CD4-positive, alpha-beta T cell treated with Interleukin-4 for 4 hours (primary cell): Measurements from ENCODE around the gene DHRS13.
"Not testable (repeated sequence)": the region's sequence is repeated elsewhere in the genome, so short reads cannot be mapped to it uniquely, and the experiment has no call there.

Experiments used
- DNase-seq: peaks from one replicate; pipeline ENCODE4 v3.0.0-alpha.2; 2020

Gene DHRS13

DNA sequence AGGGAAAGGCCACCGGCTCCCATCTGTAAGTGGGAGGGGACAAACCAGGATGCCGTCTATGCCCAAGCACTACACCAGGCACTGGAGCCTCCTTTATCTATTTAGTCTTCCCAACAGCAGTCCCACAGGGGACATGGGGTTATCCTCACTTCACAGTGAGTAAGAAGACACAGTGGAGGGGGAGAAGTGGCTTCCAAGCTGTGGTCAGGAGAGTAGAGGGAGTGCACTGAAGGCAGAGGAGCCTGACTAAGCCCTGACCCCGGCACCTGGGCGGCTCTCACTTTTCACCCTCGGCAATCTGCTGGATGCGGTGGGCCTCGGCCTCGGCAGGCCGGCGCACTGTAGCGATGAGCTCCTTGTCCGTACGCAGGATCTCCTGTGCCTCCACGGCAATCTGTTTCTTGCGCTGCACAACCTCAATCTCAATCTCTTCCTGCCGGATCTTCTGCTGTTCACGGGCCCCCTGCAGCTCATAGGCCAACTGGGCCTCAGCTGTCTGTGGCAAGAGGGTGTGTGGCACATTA lies 21.3 kb downstream of the DHRS13 start:
- no peak for DNase-seq

DNA sequence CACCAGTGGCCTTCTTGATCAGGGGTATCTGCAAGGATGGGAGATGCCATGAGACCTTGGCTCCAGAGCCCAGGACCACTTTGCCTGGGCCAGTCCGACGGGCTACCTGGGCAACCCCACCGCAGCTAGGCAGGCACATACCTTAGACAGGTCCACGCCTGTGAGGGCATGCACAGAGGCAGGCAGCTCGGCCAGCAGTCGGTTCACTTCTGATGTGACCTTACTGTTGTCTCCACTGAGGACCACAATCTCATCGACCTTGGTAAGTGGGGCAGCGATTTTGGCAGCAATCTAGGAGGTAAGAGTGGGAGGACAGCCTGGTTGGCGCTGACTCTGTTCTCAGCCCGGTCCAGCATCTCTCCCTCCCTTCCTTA lies 22.3 kb downstream of the DHRS13 start:
- no peak for DNase-seq

DNA sequence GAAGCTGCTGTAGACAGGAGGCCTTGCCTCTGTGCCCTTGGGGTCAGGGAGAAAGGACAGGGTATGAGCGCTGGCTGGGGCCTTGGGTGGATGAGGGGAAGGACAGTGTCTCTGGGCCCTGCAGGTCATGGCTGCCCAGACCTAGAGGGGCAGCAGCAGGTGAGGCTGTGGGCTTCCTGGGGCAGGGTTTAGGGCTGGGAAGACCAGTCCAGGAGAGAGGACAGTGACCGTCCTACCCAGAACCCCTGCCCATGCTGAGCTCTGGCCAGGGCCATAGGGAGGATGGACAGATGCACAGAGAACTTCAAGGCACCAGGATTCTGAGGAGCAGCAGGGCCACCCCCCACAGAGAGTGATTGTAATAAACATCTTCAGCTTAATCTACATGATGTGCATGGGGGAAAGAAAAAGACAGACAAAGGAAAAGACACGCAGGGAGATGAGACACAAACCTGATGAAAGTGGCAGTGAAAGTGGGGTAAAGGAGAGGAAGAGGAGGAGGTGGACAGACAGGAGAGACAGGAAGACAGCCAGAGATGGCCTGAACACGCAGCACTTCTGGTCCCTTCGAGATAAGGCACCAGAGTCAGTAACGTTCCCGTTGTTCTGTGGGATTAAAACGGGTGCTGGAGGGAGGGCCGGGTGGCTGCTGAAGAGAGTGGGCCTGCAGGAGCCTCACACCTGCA lies 22.9 kb downstream of the DHRS13 start:
- no peak for DNase-seq

DNA sequence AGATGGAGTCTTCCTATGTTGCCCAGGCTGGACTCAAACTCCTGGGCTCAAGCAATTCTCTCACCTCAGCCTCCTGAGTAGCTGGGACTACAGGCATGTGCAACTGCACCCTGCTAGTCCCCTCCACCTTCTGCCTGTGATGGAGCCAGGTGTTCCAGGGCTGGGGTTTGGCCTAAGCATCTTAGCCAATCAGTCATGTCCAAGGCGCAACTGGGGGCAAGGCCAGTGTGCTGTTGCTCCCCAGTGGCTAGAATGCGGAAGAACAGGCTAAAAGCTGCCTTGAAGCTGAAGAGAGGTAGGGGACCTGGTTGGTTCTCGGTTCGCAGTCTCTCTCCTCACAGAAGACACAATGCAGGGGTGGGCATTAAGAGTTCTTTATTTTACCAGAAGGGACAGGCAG lies 23.9 kb downstream of the DHRS13 start:
- no peak for DNase-seq

DNA sequence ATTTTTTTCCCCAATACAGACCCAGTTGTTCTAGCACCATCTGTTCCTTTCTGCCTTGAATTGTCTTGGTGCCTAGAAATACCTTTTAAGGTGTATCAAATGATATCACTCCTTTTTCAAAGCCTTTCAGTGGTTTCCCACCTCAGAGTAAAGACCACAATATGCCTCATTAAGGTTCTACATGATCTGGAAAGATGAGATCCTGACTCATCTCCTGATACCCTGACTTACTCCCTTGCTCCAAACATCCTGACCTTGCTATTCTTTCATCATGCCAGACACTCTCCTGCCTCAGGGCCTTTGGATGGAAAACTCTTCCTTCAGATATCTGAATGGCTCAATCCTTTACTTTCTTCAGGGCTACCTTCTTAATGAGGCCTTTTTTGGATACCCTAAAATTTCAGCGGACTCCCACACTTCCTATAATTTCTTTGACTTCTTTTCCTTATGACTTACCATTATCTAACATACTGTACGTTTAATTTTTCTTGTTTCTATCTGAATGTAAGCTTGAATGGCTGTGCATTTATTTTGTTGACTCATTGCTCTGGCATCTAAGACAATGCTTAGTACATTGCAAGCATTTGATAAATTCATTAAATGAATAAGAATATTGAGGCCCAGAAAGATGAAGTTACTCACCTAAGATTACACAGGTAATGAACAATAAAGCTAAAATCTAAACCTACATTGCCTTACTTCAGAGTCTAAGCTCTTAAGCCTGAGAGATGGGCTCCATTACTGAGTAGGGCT lies 24.5 kb downstream of the DHRS13 start:
- no peak for DNase-seq

DNA sequence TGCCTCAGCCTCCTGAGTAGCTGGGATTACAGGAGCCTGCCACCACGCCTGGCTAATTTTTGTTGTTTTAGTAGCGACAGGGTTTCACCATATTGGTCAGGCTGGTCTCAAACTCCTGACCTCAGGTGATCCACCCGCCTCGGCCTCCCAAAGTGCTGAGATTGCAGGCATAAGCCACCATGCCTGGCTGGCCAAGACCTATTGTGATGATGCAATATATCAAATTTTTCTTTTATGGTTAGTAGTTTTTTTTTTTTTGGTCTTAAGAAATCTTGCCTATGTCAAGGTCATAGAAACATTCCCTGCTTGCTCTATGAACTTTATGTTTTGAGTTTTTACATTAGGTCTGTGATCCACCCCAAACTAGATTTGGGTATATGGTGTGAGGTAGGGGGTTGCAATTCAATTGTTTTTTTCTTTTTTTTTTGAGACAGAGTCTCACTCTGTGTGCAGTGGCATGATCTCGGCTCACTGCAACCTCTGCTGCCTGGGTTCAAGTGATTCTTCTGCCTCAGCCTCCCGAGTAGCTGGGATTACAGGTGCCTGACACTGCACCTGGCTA lies 25.6 kb downstream of the DHRS13 start:
- not testable (repeated sequence) for DNase-seq

DNA sequence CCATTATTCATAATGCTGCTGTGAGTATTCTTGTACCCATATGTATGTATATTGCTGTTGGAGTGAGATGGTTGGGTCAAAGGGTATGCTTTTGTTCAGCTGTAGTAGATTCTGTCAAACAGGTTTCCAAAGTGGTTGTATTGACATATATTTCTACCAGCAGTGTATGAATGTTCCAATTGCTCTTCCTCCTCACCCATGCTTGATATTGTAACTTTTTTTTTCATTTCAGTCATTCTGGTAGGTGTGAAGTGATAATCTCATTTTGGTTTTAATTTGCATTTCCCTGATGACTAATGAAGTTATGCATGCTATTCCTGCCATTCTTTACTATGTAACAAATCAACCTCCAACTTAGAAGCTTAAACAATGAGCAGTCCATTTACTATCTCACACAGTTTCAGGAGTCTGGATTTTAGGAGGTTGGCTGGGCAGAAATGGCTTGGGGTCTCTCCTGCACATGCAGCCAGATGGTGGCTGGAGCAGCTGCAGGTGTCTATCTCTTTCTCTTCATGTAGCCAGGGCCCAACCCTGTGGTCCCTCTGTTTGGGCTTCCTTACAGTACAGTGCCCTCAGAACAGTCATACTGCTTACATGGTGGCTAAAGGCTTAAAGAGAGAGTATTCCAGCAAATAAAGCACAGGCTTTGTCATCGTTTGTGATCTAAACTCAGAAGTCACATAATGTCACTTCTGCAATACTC lies 26.9 kb downstream of the DHRS13 start:
- DNase-seq = no peak

DNA sequence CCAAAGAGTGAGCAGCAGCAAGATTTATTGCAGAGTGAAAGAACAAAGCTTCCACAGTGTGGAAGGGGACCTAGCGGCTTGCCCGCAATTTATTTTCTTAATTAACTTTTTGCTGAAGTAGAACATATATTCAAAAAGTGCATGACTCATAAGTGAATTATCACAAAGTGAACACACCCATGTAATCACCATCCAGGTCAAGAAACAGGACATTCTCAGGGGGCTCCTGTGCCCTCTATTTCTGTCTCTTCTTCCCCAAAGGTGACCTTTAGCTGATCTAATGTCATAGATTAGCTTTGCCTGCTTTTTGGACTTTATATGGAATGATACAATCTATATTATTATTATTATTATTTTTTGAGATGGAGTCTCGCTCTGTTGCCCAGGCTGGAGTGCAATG lies 28.1 kb downstream of the DHRS13 start:
- no peak for DNase-seq

DNA sequence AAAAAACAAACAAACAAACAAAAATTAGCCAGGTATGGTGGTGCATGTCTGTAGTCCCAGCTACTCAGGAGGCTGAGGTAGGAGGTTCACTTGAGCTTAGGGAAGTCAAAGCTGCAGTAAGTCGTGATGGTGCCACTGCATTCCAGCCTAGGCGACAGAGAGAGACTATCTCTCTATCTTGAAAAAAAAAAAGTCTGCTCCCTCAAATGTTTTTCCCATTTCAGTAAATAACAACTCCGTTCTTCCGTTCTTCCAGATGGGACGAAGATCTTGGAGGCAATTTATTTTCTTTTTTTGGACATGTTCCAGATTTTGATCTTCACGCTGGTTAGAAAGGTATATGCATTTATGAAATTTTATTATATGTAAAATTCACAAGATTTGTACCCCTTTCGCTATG lies 29.0 kb downstream of the DHRS13 start:
- no peak for DNase-seq

DNA sequence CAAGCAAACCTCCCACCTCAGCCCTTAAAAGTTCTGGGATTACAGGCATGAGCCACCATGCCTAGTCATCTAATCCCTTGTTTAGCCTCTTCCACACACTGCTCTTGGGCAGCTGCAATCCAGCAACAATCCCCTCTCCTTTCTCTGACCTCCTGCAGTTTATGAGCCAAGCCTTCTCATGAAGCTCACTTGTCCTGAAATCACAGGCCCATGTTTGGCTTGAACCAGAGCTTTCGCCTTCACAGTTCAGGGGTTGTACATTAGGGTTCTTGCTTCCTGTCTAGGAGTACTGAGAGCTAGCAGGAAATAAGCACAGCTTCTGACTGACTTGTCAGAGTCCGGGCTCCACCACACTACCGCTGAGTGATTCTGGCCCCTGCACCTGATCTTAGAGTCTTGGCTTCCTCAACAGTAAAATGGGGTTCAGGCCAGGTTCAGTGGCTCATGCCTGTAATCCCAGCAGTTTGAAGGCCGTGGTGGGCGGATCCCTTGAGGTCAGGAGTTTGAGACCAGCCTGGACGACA lies 31.8 kb downstream of the DHRS13 start:
- peak; percentile 36 for DNase-seq

DNA sequence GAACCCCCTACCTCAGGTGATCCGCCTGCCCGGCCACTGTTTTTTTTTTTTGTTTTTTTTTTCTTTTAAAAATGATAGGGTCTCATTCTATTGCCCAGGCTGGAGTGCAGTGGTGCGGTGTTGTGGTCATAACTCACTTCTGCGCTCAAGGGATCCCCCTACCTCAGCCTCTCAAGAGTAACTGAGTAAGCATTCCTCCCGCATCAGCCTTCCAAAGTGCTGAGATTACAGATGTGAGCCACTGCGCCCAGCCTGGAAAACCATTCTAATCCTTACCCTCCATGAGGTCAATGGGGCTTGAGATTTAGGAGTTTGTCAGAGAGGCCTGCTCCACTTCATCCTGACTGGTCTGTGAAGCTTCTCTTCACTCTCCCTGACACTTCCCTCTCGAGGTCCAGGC lies 35.6 kb downstream of the DHRS13 start:
- no peak for DNase-seq

DNA sequence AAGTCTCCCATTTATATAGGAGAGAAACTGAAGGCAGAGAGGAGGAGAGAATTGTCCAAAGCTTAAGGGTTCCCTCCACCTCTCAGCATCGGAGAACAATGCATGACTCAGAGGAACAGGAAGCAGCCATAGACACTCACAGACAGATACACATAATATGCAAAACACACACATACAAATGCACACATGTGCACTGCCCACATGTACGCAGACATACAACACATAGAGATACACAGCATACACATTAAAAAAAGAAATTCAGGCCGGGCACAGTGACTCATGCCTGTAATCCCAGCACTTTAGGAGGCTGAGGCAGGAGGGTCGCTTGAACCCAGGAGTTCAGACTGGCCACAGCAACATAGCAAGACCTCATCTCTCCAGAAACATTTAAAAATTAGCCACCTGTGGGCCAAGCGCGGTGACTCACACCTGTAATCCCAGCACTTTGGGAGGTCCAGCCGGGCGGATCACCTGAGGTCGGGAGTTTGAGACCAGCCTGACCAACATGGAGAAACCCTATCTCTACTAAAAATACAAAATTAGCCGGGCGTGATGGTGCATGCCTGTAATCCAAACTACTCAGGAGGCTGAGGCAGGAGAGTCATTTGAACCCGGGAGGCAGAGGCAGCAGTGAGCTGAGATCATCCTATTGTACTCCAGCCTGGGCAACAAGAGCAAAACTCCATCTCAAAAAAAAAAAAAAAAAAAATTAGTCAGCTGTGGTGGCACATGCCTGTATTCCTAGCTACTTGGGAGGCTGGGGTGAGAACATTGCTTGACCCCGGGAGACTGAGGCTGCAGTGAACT lies 36.7 kb downstream of the DHRS13 start:
- no peak for DNase-seq

DNA sequence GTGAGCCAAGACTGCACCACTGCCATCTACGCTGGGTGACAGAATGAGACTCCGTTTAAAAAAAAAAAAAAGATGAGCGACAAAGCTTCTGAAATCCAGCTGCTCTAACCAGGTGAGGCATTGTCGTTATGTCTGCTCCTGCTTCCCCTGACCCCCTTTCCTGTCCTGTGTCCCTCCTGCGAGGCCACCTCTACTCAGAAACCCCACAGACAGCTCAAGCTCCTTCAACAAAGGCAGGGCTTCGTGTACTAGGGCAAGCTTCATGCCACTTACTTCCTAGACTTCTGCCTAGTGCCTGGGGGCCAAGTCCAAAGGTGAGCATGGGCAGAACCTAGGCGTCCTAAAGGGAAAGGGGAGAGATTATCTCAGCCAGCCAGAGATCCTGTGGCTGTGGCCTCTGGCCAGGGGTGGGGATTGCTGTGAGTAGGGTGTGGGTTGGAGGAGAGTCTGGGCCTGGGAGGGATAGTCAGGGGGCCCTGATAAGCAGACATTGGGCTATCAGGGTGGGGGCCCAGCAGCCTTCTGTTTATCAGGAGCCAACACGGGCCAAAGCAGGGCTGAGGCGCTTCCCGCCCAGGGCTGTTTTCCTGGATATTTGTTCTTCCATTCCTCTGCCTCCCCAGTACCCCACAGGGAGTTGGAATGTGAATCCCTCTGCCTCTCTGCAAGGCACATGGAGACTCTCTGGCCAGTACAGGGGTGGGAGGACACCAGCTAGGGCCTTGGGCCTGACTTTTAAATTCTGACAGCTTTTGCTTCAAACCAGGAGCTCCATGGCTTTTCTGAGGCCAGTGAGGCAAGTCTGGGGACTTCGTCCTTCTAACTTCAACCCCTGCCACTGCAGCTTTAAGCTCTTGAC lies 37.7 kb downstream of the DHRS13 start:
- DNase-seq = no peak

DNA sequence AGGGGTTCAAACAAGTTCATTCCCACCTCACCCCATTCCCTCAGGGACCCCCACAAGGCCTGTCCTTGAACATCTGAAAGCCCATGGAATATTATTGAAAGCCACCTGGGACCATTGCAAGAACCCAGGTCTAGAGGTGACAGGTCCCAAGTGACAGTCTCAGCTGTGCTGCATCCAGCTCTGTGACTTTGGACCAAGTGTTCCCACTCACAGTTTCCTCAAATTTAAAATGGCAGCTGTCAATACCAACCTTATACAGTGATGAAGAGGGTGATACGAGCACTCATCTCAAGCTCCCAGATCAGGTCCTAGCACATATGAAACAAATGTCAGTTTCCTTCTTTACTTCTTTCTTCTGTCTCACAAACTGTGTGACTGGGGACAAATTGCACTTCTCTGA lies 38.9 kb downstream of the DHRS13 start:
- no peak for DNase-seq

DNA sequence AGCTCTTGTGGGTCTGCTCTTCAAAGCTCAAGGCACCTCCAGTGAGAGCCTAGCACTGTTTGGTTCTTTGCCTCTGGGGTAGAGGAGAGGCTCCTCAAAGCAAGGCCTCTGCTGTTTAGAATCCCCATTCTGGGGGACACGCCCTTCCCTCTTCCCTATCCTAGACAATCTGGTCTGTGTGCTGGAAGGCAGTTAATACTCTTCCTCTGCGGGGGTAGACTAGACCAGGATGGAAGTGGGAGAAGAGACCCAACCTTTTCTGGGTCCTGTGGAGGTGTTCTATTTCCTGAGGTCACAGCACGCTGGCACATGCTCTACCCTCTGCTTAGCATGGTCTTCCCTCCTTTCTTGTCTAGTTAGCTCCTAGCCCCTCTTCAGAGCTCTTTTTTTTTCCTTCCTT lies 40.3 kb downstream of the DHRS13 start:
- no peak for DNase-seq

DNA sequence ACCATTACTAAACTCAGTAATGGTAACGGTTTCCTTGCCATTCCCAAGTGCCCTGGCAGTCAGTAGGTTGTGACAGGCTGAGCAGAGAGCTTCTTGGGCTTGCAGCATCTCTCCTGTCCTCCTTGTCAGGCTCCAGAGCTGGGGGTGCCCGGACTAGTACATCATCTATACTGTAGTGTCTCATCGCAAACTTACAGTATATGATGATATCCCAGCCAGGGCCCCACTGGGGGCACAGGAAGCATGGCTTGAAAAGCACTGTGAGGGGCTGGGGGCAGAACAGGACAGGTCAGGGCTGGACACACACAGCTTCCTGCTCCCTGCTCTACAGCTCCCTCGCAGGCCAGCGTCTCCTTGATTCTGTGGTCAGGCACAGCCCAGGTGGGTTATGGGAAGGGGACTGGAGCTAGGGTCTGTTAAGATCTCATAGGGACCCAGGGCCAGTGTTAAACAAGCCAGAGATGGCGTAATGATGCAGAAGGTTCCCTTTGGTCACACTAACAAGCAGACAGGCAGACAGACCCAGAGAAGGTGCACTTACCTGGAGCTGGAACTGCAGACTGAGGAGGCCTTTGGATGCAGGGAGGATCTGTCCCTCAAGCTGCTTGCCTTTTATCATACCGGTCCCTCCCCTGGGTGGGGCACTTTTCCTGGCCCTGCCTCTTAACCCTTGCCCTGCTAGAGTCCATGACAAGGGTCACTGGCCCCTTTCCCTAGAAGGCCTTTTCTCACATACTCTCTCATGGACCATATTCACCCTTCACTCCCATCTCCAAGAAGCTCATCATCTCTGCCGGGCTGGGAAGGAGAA lies 41.3 kb downstream of the DHRS13 start:
- no peak for DNase-seq

DNA sequence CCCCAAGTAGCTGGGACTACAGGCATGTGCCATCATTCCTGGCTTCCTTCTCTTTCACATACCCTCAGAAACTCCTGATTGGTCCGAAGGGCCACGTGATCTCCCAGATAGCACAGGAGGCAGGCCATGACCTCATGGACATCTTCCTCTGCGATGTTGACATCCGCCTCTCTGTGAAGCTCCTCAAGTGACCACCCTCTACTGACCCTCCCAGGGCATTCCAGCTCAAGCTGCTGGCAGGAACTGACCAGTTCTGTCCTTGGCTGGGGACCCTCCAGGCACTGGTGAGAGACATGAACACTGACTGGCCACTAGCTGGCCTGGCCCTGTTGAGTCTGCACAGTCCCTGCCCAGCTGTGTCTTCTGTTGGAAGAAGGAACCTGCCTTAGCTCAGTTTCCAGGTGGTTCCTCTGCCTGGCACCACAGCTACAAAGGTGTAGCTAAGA lies 42.5 kb downstream of the DHRS13 start:
- DNase-seq = no peak

DNA sequence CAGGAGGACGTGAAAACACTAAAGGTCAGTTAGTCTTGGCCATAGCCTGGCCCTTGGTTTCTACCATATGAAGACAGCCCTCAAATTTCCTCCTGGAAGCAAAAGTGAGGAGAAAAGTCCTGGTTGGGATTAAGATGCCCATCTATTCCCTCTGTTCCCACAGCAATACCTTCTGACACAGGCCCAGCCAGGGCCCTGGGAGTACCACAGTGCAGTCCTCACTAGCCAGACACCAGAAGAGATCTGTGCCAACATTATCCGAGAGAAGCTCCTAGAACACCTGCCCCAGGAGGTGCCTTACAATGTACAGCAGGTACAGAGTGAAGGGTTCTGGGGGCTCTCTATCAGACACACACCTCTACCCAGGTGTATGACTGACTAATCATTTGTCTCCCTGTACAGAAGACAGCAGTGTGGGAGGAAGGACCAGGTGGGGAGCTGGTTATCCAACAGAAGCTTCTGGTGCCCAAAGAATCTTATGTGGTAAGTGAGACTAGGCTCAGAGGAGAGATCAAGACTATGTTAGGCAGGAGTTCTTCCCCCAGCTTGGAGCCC lies 44.0 kb downstream of the DHRS13 start:
- DNase-seq = no peak

DNA sequence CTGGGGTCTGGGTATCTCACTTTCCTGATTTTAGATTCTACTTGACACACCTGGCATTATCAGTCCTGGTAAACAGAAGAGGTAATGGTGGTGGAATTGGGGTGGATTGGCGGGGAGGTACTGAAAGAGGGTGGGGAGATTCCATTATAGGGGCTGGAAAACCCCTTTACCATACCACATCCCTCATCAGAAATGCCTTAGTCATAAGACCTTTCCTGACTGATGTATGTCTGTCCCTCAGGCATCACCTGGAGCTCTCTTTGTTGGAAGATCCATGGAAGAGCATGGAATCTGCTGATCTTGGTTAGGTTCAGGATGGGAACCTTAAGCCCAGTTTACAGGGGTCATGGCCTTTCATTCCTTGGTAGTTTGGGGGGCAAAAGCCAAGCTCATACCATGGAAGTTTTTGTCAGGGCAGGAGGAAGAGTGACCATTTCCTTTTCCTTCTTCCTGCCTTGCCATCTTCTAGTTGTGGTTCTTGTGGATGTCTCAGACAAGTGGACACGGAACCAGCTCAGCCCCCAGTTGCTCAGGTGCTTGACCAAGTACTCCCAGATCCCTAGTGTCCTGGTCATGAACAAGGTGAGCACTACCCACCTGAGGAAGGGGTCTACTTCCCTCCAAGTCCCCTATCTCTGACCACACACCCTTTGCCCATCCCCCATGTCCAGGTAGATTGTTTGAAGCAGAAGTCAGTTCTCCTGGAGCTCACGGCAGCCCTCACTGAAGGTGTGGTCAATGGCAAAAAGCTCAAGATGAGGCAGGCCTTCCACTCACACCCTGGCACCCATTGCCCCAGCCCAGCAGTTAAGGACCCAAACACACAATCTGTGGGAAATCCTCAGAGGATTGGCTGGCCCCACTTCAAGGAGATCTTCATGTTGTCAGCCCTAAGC lies 44.7 kb downstream of the DHRS13 start:
- DNase-seq = no peak
